ENCODE results near the gene CABP7.

CABP7 gene

GRCh38 chr22:29772170-29772641, 52.4 kb downstream of the CABP7 start:
- H3K4me3 ChIP-seq (replicated peaks; ENCODE audit: low read depth, low read length): no peak overlapping the region
- TF ChIP-seq, protein P1, sequence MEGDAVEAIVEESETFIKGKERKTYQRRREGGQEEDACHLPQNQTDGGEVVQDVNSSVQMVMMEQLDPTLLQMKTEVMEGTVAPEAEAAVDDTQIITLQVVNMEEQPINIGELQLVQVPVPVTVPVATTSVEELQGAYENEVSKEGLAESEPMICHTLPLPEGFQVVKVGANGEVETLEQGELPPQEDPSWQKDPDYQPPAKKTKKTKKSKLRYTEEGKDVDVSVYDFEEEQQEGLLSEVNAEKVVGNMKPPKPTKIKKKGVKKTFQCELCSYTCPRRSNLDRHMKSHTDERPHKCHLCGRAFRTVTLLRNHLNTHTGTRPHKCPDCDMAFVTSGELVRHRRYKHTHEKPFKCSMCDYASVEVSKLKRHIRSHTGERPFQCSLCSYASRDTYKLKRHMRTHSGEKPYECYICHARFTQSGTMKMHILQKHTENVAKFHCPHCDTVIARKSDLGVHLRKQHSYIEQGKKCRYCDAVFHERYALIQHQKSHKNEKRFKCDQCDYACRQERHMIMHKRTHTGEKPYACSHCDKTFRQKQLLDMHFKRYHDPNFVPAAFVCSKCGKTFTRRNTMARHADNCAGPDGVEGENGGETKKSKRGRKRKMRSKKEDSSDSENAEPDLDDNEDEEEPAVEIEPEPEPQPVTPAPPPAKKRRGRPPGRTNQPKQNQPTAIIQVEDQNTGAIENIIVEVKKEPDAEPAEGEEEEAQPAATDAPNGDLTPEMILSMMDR (IDR thresholded peaks at IDR 0.05; ENCODE audit: low read length, missing control alignments): peak; percentile 72
- DNase-seq (ENCODE audit: low read depth): peak; percentile 76

DNA sequence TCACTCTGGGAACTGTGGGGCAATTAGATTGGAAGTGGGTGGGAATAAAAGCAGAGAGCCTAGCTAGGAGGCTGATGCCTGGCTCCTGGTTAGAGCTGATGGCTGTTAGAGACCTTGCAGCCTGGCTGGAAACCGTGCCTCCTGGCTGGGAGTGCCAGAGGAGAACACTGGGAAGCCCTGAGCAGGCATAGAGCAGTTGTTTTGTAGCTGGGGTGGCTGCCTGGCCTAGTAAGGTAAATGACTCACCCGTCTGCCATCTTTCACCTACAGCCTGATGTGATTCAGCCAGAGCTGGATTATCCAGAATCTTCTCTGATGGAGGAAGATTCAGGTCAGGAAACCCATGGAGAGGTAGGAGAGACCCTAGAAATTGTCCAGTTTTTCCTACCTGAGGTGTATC, 53.4 kb downstream of the CABP7 start:
- DNase-seq (ENCODE audit: low read depth): no peak
- no peak overlapping the region for H3K4me3 ChIP-seq (replicated peaks; ENCODE audit: low read depth, low read length)
- TF ChIP-seq, protein P1 (IDR thresholded peaks at IDR 0.05; ENCODE audit: low read length, missing control alignments): no peak

DNA sequence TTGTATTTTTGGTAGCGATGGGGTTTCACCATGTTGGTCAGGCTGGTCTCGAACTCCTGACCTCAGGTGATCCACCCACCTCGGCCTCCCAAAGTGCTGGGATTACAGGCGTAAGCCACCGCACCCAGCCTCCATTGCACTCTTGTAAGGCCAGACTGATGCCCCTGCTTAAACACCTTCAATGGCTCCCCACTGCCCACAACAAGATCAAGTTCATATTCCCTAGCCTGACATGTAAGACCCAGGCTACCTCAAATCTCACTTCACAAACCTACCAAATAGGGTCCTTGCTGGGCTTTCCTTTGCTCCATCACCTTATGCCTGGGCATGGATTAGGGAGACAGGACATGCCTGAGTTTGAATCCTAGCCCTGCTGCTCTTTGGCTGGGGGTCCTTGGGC, 60.4 kb downstream of the CABP7 start:
- DNase-seq (ENCODE audit: low read depth): no peak
- TF ChIP-seq, protein P1 (IDR thresholded peaks at IDR 0.05; ENCODE audit: low read length, missing control alignments): no peak

GRCh38 chr22:29780748-29781676, 61.2 kb downstream of the CABP7 start:
- H3K4me3 ChIP-seq (replicated peaks; ENCODE audit: low read depth, low read length): no peak overlapping the region
- TF ChIP-seq, protein P1 (IDR thresholded peaks at IDR 0.05; ENCODE audit: low read length, missing control alignments): no peak
- peak; percentile 82 for DNase-seq (ENCODE audit: low read depth)

More for the DNA sequence above, 60.4 kb downstream of the CABP7 start:
- no peak overlapping the region for H3K4me3 ChIP-seq (replicated peaks; ENCODE audit: low read depth, low read length)
